ENCODE measurements around the gene TOMM22.

DNA sequence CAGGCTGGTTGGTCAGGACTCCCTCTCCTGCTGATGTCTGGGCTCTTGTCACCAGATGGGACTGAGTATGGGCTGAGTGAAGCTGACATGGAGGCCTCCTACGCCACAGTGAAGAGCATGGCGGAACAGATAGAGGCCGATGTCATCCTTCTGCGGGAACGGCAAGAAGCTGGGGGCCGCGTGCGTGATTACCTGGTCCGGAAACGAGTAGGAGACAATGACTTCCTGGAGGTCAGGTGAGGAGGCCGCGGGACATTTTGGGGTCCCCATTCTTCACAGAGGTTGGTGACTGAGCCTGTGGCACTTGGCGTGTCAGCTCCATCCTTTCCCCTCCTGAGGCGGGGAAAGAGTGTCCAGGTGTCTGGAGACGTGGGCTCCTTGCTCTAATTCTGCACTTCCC is 34.1 kb downstream of the TOMM22 start:
- TF ChIP-seq, protein P1, sequence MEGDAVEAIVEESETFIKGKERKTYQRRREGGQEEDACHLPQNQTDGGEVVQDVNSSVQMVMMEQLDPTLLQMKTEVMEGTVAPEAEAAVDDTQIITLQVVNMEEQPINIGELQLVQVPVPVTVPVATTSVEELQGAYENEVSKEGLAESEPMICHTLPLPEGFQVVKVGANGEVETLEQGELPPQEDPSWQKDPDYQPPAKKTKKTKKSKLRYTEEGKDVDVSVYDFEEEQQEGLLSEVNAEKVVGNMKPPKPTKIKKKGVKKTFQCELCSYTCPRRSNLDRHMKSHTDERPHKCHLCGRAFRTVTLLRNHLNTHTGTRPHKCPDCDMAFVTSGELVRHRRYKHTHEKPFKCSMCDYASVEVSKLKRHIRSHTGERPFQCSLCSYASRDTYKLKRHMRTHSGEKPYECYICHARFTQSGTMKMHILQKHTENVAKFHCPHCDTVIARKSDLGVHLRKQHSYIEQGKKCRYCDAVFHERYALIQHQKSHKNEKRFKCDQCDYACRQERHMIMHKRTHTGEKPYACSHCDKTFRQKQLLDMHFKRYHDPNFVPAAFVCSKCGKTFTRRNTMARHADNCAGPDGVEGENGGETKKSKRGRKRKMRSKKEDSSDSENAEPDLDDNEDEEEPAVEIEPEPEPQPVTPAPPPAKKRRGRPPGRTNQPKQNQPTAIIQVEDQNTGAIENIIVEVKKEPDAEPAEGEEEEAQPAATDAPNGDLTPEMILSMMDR (conservative IDR thresholded peaks at IDR 0.05): no peak
- no peak for TF ChIP-seq ZFX (IDR thresholded peaks at IDR 0.05)

Data from C4-2B (cell line).